Stimulated activated CD8-positive, alpha-beta memory T cell treated with anti-CD3 and anti-CD28 coated beads, Interleukin-2, amount 100 ng/mL, for 1 hour (primary cell): ENCODE measurements around the gene BICDL1.

Experiments used
- DNase-seq, 2 donors: peaks; one replicate each; pipeline ENCODE4 v3.0.0-alpha.2; 2020; ENCODE audit warnings: low read depth in 2 of 2

The BICDL1 gene

GRCh38 chr12:120079411-120080400 lies 90.7 kb downstream of the BICDL1 start:
- DNase-seq = no peak

- DNase-seq = no peak
Measured at GRCh38 chr12:120081641-120082040, 92.6 kb downstream of the BICDL1 start.

- no peak for DNase-seq
Measured at GRCh38 chr12:120085920-120086645, 97.0 kb downstream of the BICDL1 start.

DNA sequence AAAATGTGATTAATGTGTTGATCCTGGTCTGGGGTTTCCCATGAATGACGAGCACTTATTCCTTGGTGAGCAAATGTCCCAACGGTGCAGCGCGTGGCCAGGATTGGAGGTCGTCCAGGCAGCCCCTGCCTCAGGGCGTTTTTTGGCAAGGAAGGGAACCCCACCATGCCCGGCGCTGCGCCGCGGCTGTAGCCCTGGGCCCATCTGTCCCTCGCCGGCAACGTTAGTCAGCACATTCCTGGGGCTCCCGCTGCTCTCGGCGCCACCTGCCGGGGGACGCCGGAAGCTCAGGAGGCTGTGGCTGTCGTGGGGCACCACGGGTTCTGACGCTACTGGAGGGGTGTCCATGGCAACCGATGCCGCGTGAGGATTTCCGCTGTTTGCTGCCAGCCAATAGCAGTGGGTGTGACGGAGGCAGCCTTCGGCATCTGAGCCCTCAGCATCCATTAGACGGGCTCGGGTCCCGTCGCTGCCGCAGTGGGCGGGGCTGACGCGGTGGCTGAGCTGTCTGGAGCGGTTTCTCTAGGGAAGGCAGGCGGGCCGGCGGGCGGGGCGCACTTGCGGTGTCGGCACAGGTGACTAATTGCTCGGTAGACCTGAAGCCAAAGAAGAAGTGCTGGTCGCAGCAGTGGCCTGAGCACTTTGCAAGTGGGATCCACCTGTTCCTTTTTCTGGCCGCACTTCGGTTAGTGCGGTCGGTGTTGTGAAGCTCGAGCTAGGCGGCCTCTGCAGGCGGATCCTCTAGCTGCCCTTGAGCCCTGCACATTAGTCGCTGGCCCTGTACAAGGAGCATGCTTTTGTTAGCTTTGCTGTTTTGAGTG lies 98.0 kb downstream of the BICDL1 start:
- peak; percentile 99 for DNase-seq

DNA sequence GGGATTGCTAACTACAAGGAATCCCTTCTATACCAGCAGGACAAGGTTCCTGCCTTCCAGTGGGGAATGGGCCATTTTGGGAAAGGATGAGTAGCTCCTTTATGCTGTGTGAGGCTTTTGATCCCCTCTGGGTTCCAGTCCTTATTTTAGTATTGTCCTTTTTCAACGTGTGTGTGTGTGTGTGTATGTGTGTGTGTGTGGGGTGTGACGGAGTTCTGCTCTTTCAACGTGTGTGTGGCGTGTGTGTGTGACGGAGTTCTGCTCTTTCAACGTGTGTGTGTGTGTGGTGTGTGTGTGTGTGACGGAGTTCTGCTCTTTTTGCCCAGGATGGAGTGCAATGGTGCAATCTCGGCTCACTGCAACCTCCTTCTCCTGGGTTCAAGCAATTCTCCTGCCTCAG lies 100.1 kb downstream of the BICDL1 start:
- no peak for DNase-seq

DNA sequence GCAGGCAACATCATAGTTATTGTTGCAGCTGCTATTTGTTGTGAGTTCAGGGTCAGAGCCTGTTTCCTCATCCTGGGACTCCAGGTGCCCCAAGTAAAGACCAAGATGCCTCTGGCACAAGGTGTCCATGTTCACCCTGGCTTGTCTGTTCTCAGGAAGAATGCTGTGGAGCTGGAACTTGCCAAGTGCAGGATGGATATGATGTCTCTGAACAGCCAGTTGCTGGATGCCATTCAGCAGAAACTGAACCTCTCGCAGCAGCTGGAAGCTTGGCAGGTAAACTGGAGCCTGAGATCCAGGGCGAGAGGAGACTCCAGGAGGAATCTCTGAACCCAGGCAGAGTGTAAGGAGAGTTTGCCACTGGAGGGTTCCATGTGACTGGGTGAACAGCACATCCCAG lies 100.8 kb downstream of the BICDL1 start:
- DNase-seq = no peak

GRCh38 chr12:120090206-120090605 lies 101.2 kb downstream of the BICDL1 start:
- no peak for DNase-seq

DNA sequence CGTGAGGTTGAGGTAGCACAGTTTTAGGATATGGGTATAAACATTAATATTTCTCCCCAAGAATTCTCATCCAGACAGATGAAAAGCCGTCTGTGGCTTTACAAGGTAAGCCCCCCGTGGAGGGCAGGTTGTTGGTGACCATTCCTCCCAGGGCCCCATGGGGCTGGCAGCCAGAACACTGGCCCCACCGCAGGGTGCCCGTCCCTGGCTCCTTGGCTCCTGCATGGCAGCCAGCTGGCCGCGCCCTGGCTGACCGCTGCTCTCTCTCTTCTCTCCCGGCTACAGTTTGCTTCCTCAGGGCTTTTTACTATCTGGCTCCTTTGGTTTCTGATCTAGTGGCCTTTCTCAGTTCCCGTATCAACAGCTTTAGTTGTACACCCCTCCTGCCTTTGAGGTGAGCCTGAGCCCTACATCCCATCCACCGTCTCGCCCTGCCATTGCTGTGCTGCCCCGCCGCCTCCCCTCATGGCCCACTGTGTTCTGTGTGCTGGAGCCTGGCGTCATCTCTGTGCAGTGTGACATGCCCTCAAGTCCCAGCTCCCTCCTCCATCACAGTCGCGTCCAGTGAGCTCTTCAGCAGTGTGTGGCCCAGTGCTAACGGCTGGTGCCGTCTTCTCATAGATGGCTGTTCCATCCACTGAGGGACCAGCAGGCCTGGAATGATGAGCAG lies 101.7 kb downstream of the BICDL1 start:
- no peak for DNase-seq

GRCh38 chr12:120091371-120092090 lies 102.5 kb downstream of the BICDL1 start:
- DNase-seq = no peak

DNA sequence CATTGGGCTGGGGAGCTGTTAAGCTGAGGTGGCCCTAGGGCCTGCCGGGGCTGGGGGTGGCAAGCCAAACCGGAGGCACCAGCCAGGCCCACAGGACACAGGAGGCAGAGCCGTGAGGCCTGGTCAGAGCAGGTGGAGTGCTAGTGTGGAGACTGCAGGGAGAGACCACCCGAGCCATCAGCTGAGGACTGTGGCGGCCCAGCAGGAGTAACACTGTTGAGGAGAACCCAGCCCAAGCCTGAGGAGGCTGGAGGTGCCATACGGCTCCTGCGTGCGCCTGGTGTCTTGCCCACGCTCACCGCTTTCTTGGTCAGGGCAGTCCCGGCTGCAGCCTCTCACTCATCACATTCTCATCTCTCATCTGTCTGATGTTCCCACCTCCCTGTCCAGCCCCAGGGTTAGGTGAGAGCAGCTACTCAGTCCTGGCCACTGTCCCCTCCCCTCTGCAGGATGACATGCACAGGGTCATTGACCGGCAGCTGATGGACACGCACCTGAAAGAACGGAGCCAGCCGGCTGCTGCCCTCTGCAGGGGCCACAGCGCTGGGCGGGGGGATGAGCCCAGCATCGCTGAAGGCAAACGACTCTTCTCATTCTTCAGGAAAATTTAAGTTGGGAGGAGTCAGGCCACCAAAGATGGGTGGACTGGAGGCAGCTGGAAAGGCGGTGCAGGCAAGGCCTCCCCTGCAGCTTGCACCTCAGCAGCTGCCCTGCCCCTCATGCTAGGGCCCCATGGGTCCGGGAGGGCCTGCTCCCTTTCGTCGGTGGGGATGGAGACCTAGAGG lies 103.7 kb downstream of the BICDL1 start:
- DNase-seq = no peak

GRCh38 chr12:120093336-120093591 lies 104.2 kb downstream of the BICDL1 start:
- DNase-seq = no peak

DNA sequence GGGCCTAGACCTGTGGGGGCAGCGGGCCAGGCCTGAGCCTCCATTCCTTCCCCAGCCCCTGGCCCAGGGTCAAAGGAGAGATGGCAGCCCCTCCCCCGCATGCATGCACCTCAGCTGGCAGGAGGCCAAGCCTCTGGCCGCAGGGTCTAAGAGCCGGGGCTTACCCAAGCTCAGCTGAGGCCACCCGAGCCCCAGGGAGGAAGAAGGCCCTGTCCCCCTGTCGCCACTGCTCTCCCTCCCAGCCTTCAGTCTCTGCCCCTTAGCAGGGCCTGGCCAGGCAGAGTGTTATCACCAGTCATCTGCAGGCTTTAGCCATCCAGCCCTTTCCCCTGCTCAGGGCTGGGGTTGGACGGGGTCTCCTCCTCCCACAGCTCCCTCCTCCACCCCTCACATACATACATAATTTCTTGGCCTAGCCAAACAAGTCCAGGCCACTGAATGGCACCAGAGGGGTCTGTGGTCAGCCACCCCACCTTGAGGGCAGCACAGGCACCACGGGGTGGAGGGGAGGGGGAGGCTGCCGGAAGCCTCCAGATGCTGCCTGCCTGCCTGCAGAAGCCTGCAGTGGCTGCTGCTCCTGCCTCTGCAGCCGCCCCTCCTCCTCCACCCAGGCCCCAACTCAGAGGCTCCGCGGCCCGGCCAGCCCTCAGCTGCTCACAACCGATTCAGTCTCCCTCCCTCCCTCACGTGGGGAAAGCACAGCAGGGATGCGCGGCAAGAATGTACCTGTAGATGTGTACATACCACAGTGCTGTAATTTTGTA lies 104.7 kb downstream of the BICDL1 start:
- DNase-seq = no peak

DNA sequence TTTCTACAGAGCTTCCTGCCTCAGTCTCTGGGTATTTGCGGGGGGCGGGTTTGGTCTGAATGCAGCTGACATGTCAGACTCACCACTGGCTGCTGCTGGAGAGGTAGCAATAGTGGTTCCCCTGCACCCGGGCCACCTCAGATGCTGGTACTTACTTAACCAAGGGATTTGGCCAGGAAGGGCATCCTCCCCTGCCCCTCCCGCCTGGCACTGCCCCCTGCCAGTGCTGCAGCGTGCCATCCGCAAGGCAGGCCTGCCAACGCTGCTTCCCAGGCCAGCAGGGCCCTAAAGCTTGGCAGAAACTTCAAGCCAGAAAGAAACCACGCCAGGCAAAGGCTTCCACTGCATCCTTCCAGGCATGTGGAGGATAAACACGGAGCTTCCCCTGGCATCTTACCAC lies 105.4 kb downstream of the BICDL1 start:
- no peak for DNase-seq

DNA sequence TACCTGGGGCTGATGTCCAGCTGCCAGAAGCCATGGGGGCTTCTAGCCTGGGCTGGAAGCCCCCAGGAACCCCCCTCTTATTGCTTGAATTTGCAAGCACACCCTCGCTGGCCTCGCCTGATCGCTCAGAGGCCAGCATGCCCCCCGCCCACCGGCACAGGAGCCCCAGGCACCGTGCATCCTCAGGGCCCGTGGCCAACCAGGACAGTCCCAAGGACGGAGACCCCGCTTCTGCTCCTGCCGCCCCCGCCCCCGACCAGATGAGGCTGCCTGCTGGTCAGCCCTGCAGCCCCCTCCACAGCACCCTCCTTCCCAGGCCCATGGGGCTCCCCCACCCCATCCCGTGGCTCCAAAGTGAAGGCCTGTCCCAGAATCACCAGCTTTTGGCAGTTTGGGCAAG lies 106.3 kb downstream of the BICDL1 start:
- DNase-seq = no peak

DNA sequence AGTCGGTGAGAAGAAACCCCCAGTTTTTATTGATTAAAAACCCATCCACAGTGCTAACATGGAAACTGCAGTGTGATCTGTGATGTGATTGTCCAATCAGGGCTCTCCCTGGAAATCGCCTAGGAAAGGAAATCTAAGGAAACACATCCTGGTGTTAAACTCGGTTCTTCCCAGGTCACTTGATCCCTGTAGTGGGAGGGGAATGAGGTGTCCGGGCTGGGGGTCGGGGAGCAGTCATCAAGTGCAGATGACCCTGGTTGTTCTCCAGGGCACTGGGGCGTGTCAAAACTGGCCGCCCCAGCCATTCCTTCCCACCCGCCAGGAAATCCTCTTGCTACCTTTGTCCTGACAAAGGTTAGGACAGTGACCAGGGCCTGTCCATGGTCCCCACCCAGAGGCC lies 106.7 kb downstream of the BICDL1 start:
- no peak for DNase-seq

DNA sequence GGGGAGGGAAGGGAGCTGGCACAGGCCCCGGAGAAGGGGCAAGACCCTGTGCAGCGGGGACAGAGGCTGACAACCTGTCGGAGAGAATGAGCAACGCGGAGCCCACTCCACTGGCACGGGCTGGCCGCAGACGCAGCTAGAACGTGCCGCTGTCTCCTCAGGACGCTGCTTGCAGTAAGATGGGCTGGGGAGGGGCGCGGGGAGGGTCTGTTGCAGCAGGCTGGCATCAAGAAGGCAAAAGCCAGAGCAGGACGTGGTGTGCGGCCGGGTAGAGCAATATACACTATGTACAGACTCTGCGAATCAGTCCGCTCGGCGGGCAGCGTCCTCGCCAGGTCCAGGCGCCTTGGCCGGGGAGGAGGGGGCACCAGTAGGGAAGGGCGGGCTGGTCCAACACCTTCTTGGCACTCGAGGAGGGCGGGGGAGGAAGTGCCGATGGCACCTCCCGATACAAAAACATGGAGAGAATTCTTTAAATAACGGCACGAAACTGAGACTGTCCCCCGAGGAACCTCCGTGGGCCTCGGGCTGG lies 107.7 kb downstream of the BICDL1 start:
- DNase-seq = no peak

- DNase-seq = no peak
Measured at GRCh38 chr12:120098756-120099470, 109.9 kb downstream of the BICDL1 start.

DNA sequence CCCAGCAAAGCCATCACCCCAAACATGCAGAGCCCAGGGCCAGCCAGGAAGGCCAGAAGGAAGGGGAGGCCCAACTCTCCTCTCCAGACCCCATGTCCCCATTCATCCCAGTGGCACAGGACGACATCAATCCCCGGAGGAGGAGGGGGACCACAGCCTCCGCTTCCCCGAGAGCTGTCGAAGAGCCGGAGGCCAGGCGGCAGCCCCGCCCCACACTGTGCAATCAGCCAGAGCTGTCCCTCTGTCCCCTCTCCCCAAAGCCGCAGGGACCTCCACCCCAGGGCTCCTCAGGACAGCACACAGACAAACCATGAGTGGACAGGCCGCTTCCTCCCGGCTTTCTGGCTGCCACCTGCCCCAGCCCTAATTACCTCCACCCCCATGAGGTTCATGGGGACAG lies 110.7 kb downstream of the BICDL1 start:
- no peak for DNase-seq

DNA sequence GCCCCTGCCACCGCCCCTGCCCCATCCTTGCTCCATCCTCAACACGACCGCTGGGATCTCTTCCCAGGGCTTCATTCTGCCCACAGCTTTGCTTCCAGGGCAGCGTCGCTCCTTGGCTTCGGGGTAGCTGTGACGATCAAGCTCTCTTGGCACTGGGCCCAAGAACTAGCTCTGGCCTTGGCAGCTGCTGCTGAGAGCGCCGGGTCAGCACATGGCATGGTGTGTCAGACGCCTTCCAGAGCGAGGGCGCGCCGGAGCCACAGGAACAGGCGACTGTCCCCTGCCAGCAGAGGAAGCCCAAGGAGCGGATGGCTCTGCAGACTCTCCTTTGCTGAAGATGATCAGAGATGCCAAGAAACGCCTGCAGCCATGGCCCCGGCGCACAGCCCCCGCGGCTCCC lies 111.6 kb downstream of the BICDL1 start:
- DNase-seq = no peak
